Trophoblast cell (in vitro differentiated cells and primary cell): ENCODE results near the gene SPAG9.

Experiments used
- DNase-seq, 2 donors: peaks; one replicate each; pipeline ENCODE4 v3.0.0-alpha.2; 2016
- H2AFZ ChIP-seq: 2 replicates; pipeline ENCODE4 v1.6.1; 2013; ENCODE audit warnings: low read length, moderate library complexity, mild to moderate bottlenecking; ENCODE audit not compliant: insufficient read depth, poor library complexity
- H2AK5ac ChIP-seq: 2 replicates; pipeline ENCODE4 v1.6.1; 2013; ENCODE audit warnings: mild to moderate bottlenecking, low read length
- H2BK120ac ChIP-seq: 2 replicates; pipeline ENCODE4 v1.6.1; 2013; ENCODE audit warnings: low read length, mild to moderate bottlenecking, moderate library complexity; ENCODE audit not compliant: insufficient read depth, poor library complexity
- H2BK12ac ChIP-seq: 2 replicates; pipeline ENCODE4 v1.6.1; 2013; ENCODE audit warnings: mild to moderate bottlenecking, low read length, moderate library complexity
- H2BK5ac ChIP-seq: 2 replicates; pipeline ENCODE4 v1.6.1; 2013; ENCODE audit warnings: low read length, low read depth, moderate library complexity, mild to moderate bottlenecking; ENCODE audit not compliant: poor library complexity
- H3K14ac ChIP-seq: 2 replicates; pipeline ENCODE4 v1.6.1; 2013; ENCODE audit warnings: mild to moderate bottlenecking, low read length
- H3K18ac ChIP-seq: 2 replicates; pipeline ENCODE4 v1.6.1; 2013; ENCODE audit warnings: mild to moderate bottlenecking, low read length
- H3K23ac ChIP-seq: 2 replicates; pipeline ENCODE4 v1.6.1; 2013; ENCODE audit warnings: low read length
- H3K27ac ChIP-seq: 2 replicates; pipeline ENCODE4 v1.5.1; 2013; ENCODE audit warnings: low read depth, mild to moderate bottlenecking, inconsistent platforms, low read length, moderate library complexity
- H3K27me3 ChIP-seq: 2 replicates; pipeline ENCODE4 v1.6.1; 2013; ENCODE audit warnings: inconsistent platforms, mild to moderate bottlenecking, low read length, moderate library complexity; ENCODE audit not compliant: insufficient read depth
- H3K36me3 ChIP-seq, 2 experiments: 1 replicate in 1 of 2; 2 replicates in 1 of 2; pipeline ENCODE4 v1.6.1; 2013; ENCODE audit warnings: low read length in 2 of 2, mild to moderate bottlenecking in 2 of 2, moderate library complexity in 1 of 2; ENCODE audit not compliant: insufficient read depth in 2 of 2, control insufficient read depth in 1 of 2
- H3K4ac ChIP-seq: 2 replicates; pipeline ENCODE4 v1.6.1; 2013; ENCODE audit warnings: low read depth, mild to moderate bottlenecking, low read length, moderate library complexity
- H3K4me1 ChIP-seq, 2 experiments: 1 replicate in 1 of 2; 2 replicates in 1 of 2; pipeline ENCODE4 v1.6.1; 2013; ENCODE audit warnings: low read length in 2 of 2, mild to moderate bottlenecking in 2 of 2, moderate library complexity in 1 of 2; ENCODE audit not compliant: insufficient read depth in 2 of 2, control insufficient read depth in 1 of 2
- H3K4me2 ChIP-seq: 2 replicates; pipeline ENCODE4 v1.6.1; 2013; ENCODE audit warnings: inconsistent platforms, mild to moderate bottlenecking, low read length, moderate library complexity
- H3K4me3 ChIP-seq: 2 replicates; pipeline ENCODE4 v1.5.1; 2013; ENCODE audit warnings: mild to moderate bottlenecking, low read depth, low read length, inconsistent platforms
- H3K79me1 ChIP-seq: one replicate; pipeline ENCODE4 v1.6.1; 2013; ENCODE audit warnings: low read length
- H3K79me2 ChIP-seq: 2 replicates; pipeline ENCODE4 v1.6.1; 2013; ENCODE audit warnings: low read length, mild to moderate bottlenecking; ENCODE audit not compliant: control insufficient read depth, insufficient read depth, poor library complexity
- H3K9ac ChIP-seq: 2 replicates; pipeline ENCODE4 v1.6.1; 2013; ENCODE audit warnings: mild to moderate bottlenecking, low read length
- H3K9me3 ChIP-seq: 2 replicates; pipeline ENCODE4 v1.6.1; 2013; ENCODE audit warnings: low read depth, mild to moderate bottlenecking, control low read depth, inconsistent platforms, low read length; ENCODE audit not compliant: insufficient read depth
- H4K12ac ChIP-seq: 2 replicates; pipeline ENCODE4 v1.6.1; 2013; ENCODE audit warnings: low read depth, mild to moderate bottlenecking, low read length, moderate library complexity
- H4K8ac ChIP-seq: 2 replicates; pipeline ENCODE4 v1.6.1; 2013; ENCODE audit warnings: low read depth, mild to moderate bottlenecking, low read length, moderate library complexity
- H4K91ac ChIP-seq: one replicate; pipeline ENCODE4 v1.6.1; 2013; ENCODE audit warnings: low read depth, mild to moderate bottlenecking, low read length, moderate library complexity
- WGBS: extraction: QIAGEN DNeasy Blood & Tissue Kit; methylation state at CpG from one replicate; pipeline ENCODE4 v1.1.7; 2013; ENCODE audit warnings: missing lambda C conversion rate; ENCODE audit not compliant: insufficient read length, insufficient coverage; ENCODE audit errors: extremely low coverage; 5-methylcytosine and 5-hydroxymethylcytosine counted together

SPAG9 gene

DNA sequence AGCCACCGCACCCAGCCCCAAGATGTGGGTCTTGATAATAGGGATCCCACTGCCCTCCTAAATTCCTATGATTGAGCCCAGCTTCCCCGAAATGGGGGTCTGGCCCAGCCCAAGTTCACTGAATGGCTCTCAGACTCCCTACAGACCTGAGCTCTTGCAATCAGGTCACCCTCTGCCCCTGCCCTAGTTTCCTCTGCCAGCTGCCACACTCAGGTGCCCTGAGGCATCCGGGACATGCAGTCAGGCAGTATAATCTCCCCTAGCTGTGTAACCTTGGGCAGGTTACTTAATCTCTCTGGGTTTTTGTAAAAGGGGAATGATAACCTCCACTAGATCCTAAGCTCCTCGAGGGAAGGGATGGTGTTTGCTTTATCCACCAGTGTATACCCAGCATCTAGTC lies 193.4 kb downstream of the SPAG9 start:
- H3K27me3 ChIP-seq, result no peaks in the 10 kb centered on the region
- no peak overlapping the region for H3K14ac ChIP-seq
- no peak overlapping the region for H3K4ac ChIP-seq
- H4K12ac ChIP-seq, result no peak overlapping the region
- H3K4me3 ChIP-seq, result no peak overlapping the region
- H3K18ac ChIP-seq, result no peak overlapping the region
- H3K4me1 ChIP-seq, result peaks cover 3 to 6% of the 10 kb centered on the region in 2 experiments
- H3K9me3 ChIP-seq, result no peaks in the 10 kb centered on the region
- no peak overlapping the region for H3K9ac ChIP-seq
- H2BK5ac ChIP-seq, result no peak overlapping the region
- H2BK12ac ChIP-seq, result no peak overlapping the region
- WGBS, result no CpG with 5 or more reads among the region's 4 CpGs
- H3K23ac ChIP-seq, result no peak overlapping the region
- no peak overlapping the region for H2BK120ac ChIP-seq
- no peak overlapping the region for H4K8ac ChIP-seq
- no peaks in the 10 kb centered on the region for H3K79me2 ChIP-seq
- H3K27ac ChIP-seq, result no peak overlapping the region
- H2AK5ac ChIP-seq, result no peak overlapping the region
- peaks cover 4% of the 10 kb centered on the region for H3K79me1 ChIP-seq
- H3K4me2 ChIP-seq, result no peak overlapping the region
- no peak overlapping the region for H4K91ac ChIP-seq
- DNase-seq, result peak in 1 of 2 donors; percentile 19
- no peaks in the 10 kb centered on the region for H3K36me3 ChIP-seq
- H2AFZ ChIP-seq, result no peak overlapping the region

DNA sequence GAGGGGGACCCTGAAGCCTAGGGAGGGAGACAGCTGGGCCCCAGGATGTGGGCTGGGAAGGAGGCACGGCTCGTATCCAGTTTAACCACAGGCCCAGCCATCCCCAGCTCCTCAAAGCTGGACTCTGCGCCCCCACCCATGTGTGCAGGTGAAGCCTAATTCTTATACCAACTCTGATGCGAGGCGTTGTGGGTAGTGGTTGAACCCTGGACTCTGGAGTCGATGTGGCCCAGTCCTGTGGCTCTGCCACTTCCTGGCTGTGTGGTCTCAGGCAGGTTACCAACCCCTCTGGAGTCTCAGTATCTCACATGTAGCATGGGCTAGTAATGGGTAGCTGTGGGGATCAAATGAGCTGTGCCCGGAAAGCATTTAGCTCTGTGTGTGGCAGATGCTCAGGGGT lies 194.1 kb downstream of the SPAG9 start:
- Histone ChIP-seq H3K18ac (no peak overlapping the region), H3K14ac (no peak overlapping the region), H4K91ac (no peak overlapping the region), H3K9me3 (no peaks in the 10 kb centered on the region), H3K4ac (no peak overlapping the region), H3K4me2 (no peak overlapping the region), H2AFZ (no peak overlapping the region), H3K79me2 (no peaks in the 10 kb centered on the region), H2BK120ac (no peak overlapping the region), H3K36me3 (no peaks in the 10 kb centered on the region), H2AK5ac (no peak overlapping the region), H4K8ac (no peak overlapping the region), H2BK12ac (no peak overlapping the region), H4K12ac (no peak overlapping the region), H3K4me1 (peaks cover 3 to 6% of the 10 kb centered on the region in 2 experiments), H3K4me3 (no peak overlapping the region), H2BK5ac (no peak overlapping the region), H3K79me1 (peaks cover 3% of the 10 kb centered on the region), H3K27ac (no peak overlapping the region), H3K23ac (no peak overlapping the region), H3K27me3 (no peaks in the 10 kb centered on the region), H3K9ac (no peak overlapping the region)
- WGBS, result no CpG with 5 or more reads among the region's 7 CpGs
- DNase-seq, result no peak

GRCh38 chr17:50925296-50925891 lies 195.3 kb downstream of the SPAG9 start:
- no peak overlapping the region for H4K91ac ChIP-seq
- no peak overlapping the region for H2BK5ac ChIP-seq
- no peak overlapping the region for H3K9ac ChIP-seq
- H3K4me1 ChIP-seq, result no peaks in the 10 kb centered on the region
- H2AK5ac ChIP-seq, result no peak overlapping the region
- no peak overlapping the region for H2AFZ ChIP-seq
- no peak overlapping the region for H4K12ac ChIP-seq
- no peak overlapping the region for H2BK12ac ChIP-seq
- H3K36me3 ChIP-seq, result no peaks in the 10 kb centered on the region
- no peaks in the 10 kb centered on the region for H3K9me3 ChIP-seq
- no peak overlapping the region for H4K8ac ChIP-seq
- H3K14ac ChIP-seq, result no peak overlapping the region
- no peak for DNase-seq
- no peaks in the 10 kb centered on the region for H3K79me2 ChIP-seq
- H3K79me1 ChIP-seq, result no peaks in the 10 kb centered on the region
- no peak overlapping the region for H3K27ac ChIP-seq
- no peak overlapping the region for H3K4ac ChIP-seq
- no peak overlapping the region for H3K4me2 ChIP-seq
- no peak overlapping the region for H3K18ac ChIP-seq
- H2BK120ac ChIP-seq, result no peak overlapping the region
- H3K23ac ChIP-seq, result no peak overlapping the region
- WGBS, result no CpG with 5 or more reads among the region's 6 CpGs
- H3K4me3 ChIP-seq, result no peak overlapping the region
- no peaks in the 10 kb centered on the region for H3K27me3 ChIP-seq

DNA sequence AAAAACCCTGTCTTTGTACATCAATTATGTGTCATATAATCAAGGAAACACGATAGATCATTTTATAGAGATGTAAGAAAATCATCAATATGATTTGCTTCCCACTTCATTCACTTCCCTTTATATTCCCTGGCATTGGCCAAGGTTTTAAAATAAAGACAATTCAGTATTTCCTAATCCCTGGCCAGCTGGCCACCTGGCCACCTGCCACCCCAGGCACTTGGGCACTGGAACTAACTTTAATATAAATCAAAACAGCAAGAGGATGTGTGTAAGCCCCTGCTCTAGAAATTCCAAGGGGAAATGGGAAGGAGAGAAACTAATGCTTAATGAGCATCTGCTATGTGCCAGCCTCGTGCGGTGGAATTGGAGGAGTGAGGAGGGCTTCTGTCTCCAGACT lies 195.9 kb downstream of the SPAG9 start:
- Histone ChIP-seq H3K4me1 (peaks cover 2% of the 10 kb centered on the region in 2 experiments), H3K4ac (no peak overlapping the region), H3K36me3 (no peaks in the 10 kb centered on the region), H3K27ac (no peak overlapping the region), H3K4me2 (no peak overlapping the region), H2BK5ac (no peak overlapping the region), H2BK12ac (no peak overlapping the region), H3K79me1 (no peaks in the 10 kb centered on the region), H3K14ac (no peak overlapping the region), H3K18ac (no peak overlapping the region), H3K9me3 (no peaks in the 10 kb centered on the region), H4K91ac (no peak overlapping the region), H3K9ac (no peak overlapping the region), H4K12ac (no peak overlapping the region), H3K27me3 (no peaks in the 10 kb centered on the region), H3K4me3 (no peak overlapping the region), H3K79me2 (no peaks in the 10 kb centered on the region), H2BK120ac (no peak overlapping the region), H4K8ac (no peak overlapping the region), H2AK5ac (no peak overlapping the region), H2AFZ (no peak overlapping the region), H3K23ac (no peak overlapping the region)
- no peak for DNase-seq
- no CpG with 5 or more reads among the region's 3 CpGs for WGBS
